Measurements from ENCODE around the gene P3R3URF.
"Not testable (repeated sequence)": the region's sequence is repeated elsewhere in the genome, so short reads cannot be mapped to it uniquely, and the experiment has no call there.

P3R3URF gene

GRCh38 chr1:46176211-46176865 is at the start of gene P3R3URF:
TSS of gene P3R3URF (minus strand) at chr1:46176488. CDS start at chr1:46176471, 17 bp downstream.
- no peak for DNase-seq

- no peak for DNase-seq
These were observed 48.7 kb upstream of the P3R3URF start for GRCh38 chr1:46224966-46225365.

- DNase-seq, result peak; percentile 77
These were observed 47.2 kb upstream of the P3R3URF start for GRCh38 chr1:46223472-46223943.

GRCh38 chr1:46223055-46223454 is 46.8 kb upstream of the P3R3URF start:
- DNase-seq, result not testable (repeated sequence)

GRCh38 chr1:46221749-46222148 is 45.5 kb upstream of the P3R3URF start:
- no peak for DNase-seq

GRCh38 chr1:46220808-46221207 is 44.5 kb upstream of the P3R3URF start:
- no peak for DNase-seq

- DNase-seq, result no peak
These were observed 43.5 kb upstream of the P3R3URF start for GRCh38 chr1:46219551-46220520.

GRCh38 chr1:46218443-46218842 is 42.2 kb upstream of the P3R3URF start:
- DNase-seq, result no peak

- no peak for DNase-seq
These were observed 39.2 kb upstream of the P3R3URF start for GRCh38 chr1:46215504-46215903.

- no peak for DNase-seq
These were observed 34.8 kb upstream of the P3R3URF start for GRCh38 chr1:46211051-46211450.

- no peak for DNase-seq
These were observed 34.3 kb upstream of the P3R3URF start for GRCh38 chr1:46210561-46210960.

GRCh38 chr1:46206399-46206798 is 30.1 kb upstream of the P3R3URF start:
- DNase-seq, result no peak

GRCh38 chr1:46205791-46206190 is 29.5 kb upstream of the P3R3URF start:
- no peak for DNase-seq

- DNase-seq, result no peak
These were observed 28.9 kb upstream of the P3R3URF start for GRCh38 chr1:46205141-46205540.

- DNase-seq, result no peak
These were observed 28.1 kb upstream of the P3R3URF start for GRCh38 chr1:46204406-46204742.

- no peak for DNase-seq
These were observed 27.6 kb upstream of the P3R3URF start for GRCh38 chr1:46203738-46204405.

- no peak for DNase-seq
These were observed 23.0 kb upstream of the P3R3URF start for GRCh38 chr1:46199233-46199749.

GRCh38 chr1:46197964-46198811 is 21.9 kb upstream of the P3R3URF start, which contains the start of gene POMGNT1:
TSS of gene POMGNT1 (minus strand) at chr1:46198434. CDS start at chr1:46197821, 613 bp downstream.
- peak; percentile 37 for DNase-seq

GRCh38 chr1:46197560-46197963 is 21.3 kb upstream of the P3R3URF start:
- no peak for DNase-seq

- DNase-seq, result no peak
These were observed 20.3 kb upstream of the P3R3URF start for GRCh38 chr1:46196609-46197008.

- DNase-seq, result no peak
These were observed 18.4 kb upstream of the P3R3URF start for GRCh38 chr1:46194641-46195193.
